Amniotic stem cell (primary cell): ENCODE results near the gene ATXN1.

ENCODE experiments used
- DNase-seq: peaks from one replicate; lab custom pipeline; 2025; lab: John Stamatoyannopoulos, UW

Gene ATXN1

GRCh38 chr6:16251706-16252105 is 509.6 kb downstream of the ATXN1 start:
- DNase-seq: no peak

GRCh38 chr6:16249971-16250370 is 511.3 kb downstream of the ATXN1 start:
- no peak for DNase-seq
